IMR-90 (cell line): Measurements from ENCODE around the gene C9orf152. TPM values are rescaled to one million over a fixed set of nuclear protein-coding genes. Genes with fewer than 3 reads are reported as not detected.
A peak's percentile ranks its signal among the peaks of the same experiment; 100 is the strongest.

Source experiments
- ATAC-seq: fragments of 200-7000 bp; cut with Tn5 transposase; 2 replicates; pipeline ENCODE4 v1.9.1; 2020; ENCODE audit warnings: low read depth, mild to moderate bottlenecking, moderate library complexity
- BruUV-seq: library from RNA; stranded (reverse); fragments of 400-500 nt; replicated peaks from 2 replicates; lab custom pipeline; 2021; lab: Mats Ljungman, UMichigan
- CTCF ChIA-PET: fragments of 300-600 bp; formaldehyde crosslinking; extraction: SDS; loops from one replicate; lab custom pipeline; 2021; ENCODE audit warnings: antibody characterized with exemption; lab: Yijun Ruan, JAX
- POLR2A ChIA-PET: fragments of 300-600 bp; sonication (Branson Sonifier 250); formaldehyde crosslinking; loops from one replicate; lab custom pipeline; 2022; ENCODE audit warnings: antibody characterized with exemption; ENCODE audit not compliant: unreplicated experiment; lab: Charles Lee
- DNase-seq: peaks from one replicate; pipeline ENCODE4 v3.0.0; 2013
- H2AFZ ChIP-seq: replicated peaks from 2 replicates; pipeline ENCODE3; 2013; ENCODE audit warnings: low read length, mild to moderate bottlenecking; ENCODE audit not compliant: poor library complexity
- H2AK5ac ChIP-seq: 2 replicates; pipeline ENCODE4 v1.6.1; 2013; ENCODE audit warnings: low read depth, low read length, inconsistent platforms
- H2AK9ac ChIP-seq: replicated peaks from 2 replicates; pipeline ENCODE3; 2013; ENCODE audit warnings: mild to moderate bottlenecking, low read depth, low read length, moderate library complexity; ENCODE audit not compliant: poor library complexity
- H2BK120ac ChIP-seq: 2 replicates; pipeline ENCODE4 v1.6.1; 2013; ENCODE audit warnings: low read depth, low read length, inconsistent platforms
- H2BK15ac ChIP-seq: 3 replicates; pipeline ENCODE4 v1.6.1; 2013; ENCODE audit warnings: low read depth, low read length, inconsistent platforms
- H2BK20ac ChIP-seq: 2 replicates; pipeline ENCODE4 v1.6.1; 2013; ENCODE audit warnings: low read depth, mild to moderate bottlenecking, inconsistent platforms, low read length, moderate library complexity
- H2BK5ac ChIP-seq: 2 replicates; pipeline ENCODE4 v1.6.1; 2013; ENCODE audit warnings: mild to moderate bottlenecking, low read depth, low read length, inconsistent platforms; ENCODE audit not compliant: poor library complexity, severe bottlenecking
- H3K14ac ChIP-seq: replicated peaks from 2 replicates; pipeline ENCODE4 v1.6.1; 2013; ENCODE audit warnings: low read depth, low read length, inconsistent platforms
- H3K18ac ChIP-seq: 2 replicates; pipeline ENCODE4 v1.6.1; 2013; ENCODE audit warnings: low read depth, low read length, control low read depth
- H3K23ac ChIP-seq: 2 replicates; pipeline ENCODE4 v1.6.1; 2013; ENCODE audit warnings: low read depth, low read length, inconsistent platforms
- H3K27ac ChIP-seq: 2 replicates; pipeline ENCODE4 v1.5.1; 2013; ENCODE audit warnings: mild to moderate bottlenecking, control low read depth, low read length; ENCODE audit not compliant: insufficient read depth
- H3K27me3 ChIP-seq: 2 replicates; pipeline ENCODE4 v1.6.1; 2013; ENCODE audit warnings: low read length; ENCODE audit not compliant: control insufficient read depth, insufficient read depth
- H3K36me3 ChIP-seq: 2 replicates; pipeline ENCODE4 v1.6.1; 2013; ENCODE audit warnings: low read length, mixed read lengths; ENCODE audit not compliant: control insufficient read depth, insufficient read depth
- H3K4ac ChIP-seq: 2 replicates; pipeline ENCODE4 v1.6.1; 2013; ENCODE audit warnings: low read depth, low read length, inconsistent platforms
- H3K4me1 ChIP-seq: 2 replicates; pipeline ENCODE4 v1.6.1; 2013; ENCODE audit warnings: low read length, mixed read lengths; ENCODE audit not compliant: control insufficient read depth, insufficient read depth
- H3K4me2 ChIP-seq: 2 replicates; pipeline ENCODE4 v1.6.1; 2013; ENCODE audit warnings: low read depth, mild to moderate bottlenecking, control low read depth, low read length, moderate library complexity
- H3K4me3 ChIP-seq: 2 replicates; pipeline ENCODE4 v1.5.1; 2013; ENCODE audit warnings: low read depth, mild to moderate bottlenecking, control low read depth, low read length, moderate library complexity; ENCODE audit not compliant: insufficient read depth
- H3K56ac ChIP-seq: 2 replicates; pipeline ENCODE4 v1.6.1; 2013; ENCODE audit warnings: low read length, inconsistent platforms; ENCODE audit not compliant: insufficient read depth; ENCODE audit errors: extremely low read depth
- H3K79me1 ChIP-seq, 2 experiments: 2 replicates each; pipeline ENCODE4 v1.6.1; 2013; ENCODE audit warnings: low read length in 2 of 2, inconsistent platforms in 1 of 2, low read depth in 1 of 2
- H3K9ac ChIP-seq: 2 replicates; pipeline ENCODE4 v1.6.1; 2013; ENCODE audit warnings: low read depth, low read length, control low read depth
- H3K9me1 ChIP-seq: 2 replicates; pipeline ENCODE4 v1.6.1; 2013; ENCODE audit warnings: low read length, inconsistent platforms; ENCODE audit not compliant: insufficient read depth
- H3K9me3 ChIP-seq: 2 replicates; pipeline ENCODE4 v1.6.1; 2013; ENCODE audit warnings: low read length; ENCODE audit not compliant: control insufficient read depth, insufficient read depth
- H4K20me1 ChIP-seq: 2 replicates; pipeline ENCODE4 v1.6.1; 2013; ENCODE audit warnings: low read length, inconsistent platforms; ENCODE audit not compliant: insufficient read depth
- H4K5ac ChIP-seq: 2 replicates; pipeline ENCODE4 v1.6.1; 2013; ENCODE audit warnings: mild to moderate bottlenecking, low read depth, low read length, control low read depth
- H4K8ac ChIP-seq, 2 experiments: 2 replicates each; pipeline ENCODE4 v1.6.1; 2013; ENCODE audit warnings: low read depth in 2 of 2, low read length in 2 of 2, control low read depth in 1 of 2, inconsistent platforms in 1 of 2
- H4K91ac ChIP-seq: 2 replicates; pipeline ENCODE4 v1.6.1; 2013; ENCODE audit warnings: low read depth, low read length, inconsistent platforms; ENCODE audit not compliant: insufficient read depth
- BHLHE40 ChIP-seq: fragments of 150-350 bp; IDR thresholded peaks from 2 replicates; pipeline ENCODE4 v1.6.1; 2016; ENCODE audit warnings: mild to moderate bottlenecking, low read depth, low read length
- CHD1 ChIP-seq: IDR thresholded peaks from 2 replicates; pipeline ENCODE4 v1.6.1; 2012; ENCODE audit warnings: low read depth, low read length, improper control_type of control experiment
- ELK1 ChIP-seq: fragments of 150-350 bp; IDR thresholded peaks from 2 replicates; pipeline ENCODE4 v1.6.1; 2016; ENCODE audit warnings: low read depth, mild to moderate bottlenecking, low read length, moderate library complexity, borderline replicate concordance
- RCOR1 ChIP-seq: IDR thresholded peaks from 2 replicates; pipeline ENCODE4 v1.6.1; 2012; ENCODE audit warnings: mild to moderate bottlenecking, low read length, improper control_type of control experiment; ENCODE audit not compliant: insufficient replicate concordance
- RFX5 ChIP-seq: IDR thresholded peaks from 2 replicates; pipeline ENCODE4 v1.8.0; 2012; ENCODE audit warnings: low read depth, mild to moderate bottlenecking, low read length, moderate library complexity
- WGBS, 2 experiments: methylation state at CpG; one replicate each; pipeline versions ENCODE4 v1.1.5 to v1.1.7; 2013; ENCODE audit warnings: missing lambda C conversion rate in 2 of 2; ENCODE audit not compliant: insufficient read length in 1 of 2; ENCODE audit errors: extremely low coverage in 2 of 2; 5-methylcytosine and 5-hydroxymethylcytosine counted together
- dilution Hi-C: fragments of 300-500 bp; cut with HindIII; formaldehyde crosslinking; loops from one replicate; pipeline ENCODE4 v1.14.3; 2018; ENCODE audit warnings: low sequenced_read_pairs; ENCODE audit not compliant: unreplicated experiment
- in situ Hi-C: fragments of 300-500 bp; cut with MboI; formaldehyde crosslinking; loops from 3 replicates; pipeline ENCODE4 v1.14.3; 2019; ENCODE audit warnings: low sequenced_read_pairs, inconsistent platforms, mixed read lengths
- intact Hi-C: fragments of 100-400 bp; cut with micrococcal nuclease; formaldehyde crosslinking; loops from 2 replicates; pipeline ENCODE4 v1.10.0; 2022
- polyA plus RNA-seq, 3 experiments: library from polyadenylated mRNA; depleted of rRNA; stranded (reverse); fragments of >200 nt; gene quantifications; 2 replicates each; pipeline ENCODE4 v1.2.3, GENCODE V29; 2012; ENCODE audit warnings: low replicate concordance in 1 of 3
- total RNA-seq: library from RNA; depleted of rRNA; stranded (reverse); fragments of >200 nt; gene quantifications from 2 replicates; pipeline ENCODE4 v1.2.3, GENCODE V29; 2012

The C9orf152 gene
- total and polyA plus RNA-seq, 2 of the 4 experiments (the other 2 are of a cell fraction): not detected

DNA sequence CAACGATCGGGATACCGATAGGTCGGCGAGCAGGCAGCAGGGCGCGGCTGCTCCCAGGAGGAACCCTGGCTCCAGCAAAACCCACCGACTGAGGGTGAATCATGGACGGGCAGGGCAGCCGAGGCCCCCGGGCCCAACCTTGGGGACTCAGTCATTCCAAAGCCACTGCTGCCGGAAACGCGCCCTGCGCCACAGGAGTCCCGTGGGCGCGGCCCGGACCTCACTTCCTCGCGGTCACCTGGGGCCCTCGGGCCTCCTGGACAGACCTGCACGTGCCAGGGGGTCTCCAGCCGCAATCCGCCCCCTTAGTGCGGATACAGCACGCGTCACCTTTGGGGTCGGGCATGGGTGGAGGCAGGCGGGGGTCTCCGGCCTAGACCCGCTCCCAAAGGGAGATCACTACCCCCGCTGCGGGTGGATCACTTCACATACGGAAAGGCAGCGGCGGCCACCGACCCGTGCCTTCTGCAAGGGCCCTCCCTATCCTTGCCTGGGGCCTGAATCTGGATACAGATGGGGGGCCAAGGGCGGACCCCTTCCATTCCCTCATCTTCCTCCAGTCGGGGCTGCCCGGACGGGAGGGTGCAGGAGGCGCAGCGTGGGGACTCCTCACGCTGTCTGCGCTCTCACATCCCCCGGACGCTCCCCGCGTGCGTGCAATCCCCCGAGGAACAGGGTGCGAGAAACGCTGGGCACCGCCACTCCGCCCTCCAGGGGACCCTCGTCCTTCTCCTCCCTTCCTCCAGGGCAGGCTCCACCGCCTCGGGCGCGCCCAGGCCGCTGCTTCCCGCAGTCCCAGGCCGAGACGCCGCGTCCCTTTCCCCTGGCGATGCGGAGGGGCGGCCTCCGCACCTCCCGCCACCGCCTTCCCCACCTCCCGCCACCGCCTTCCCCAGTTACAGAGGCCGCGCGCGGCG, 47.8 kb upstream of the C9orf152 start:
- Histone ChIP-seq H2AK5ac (peak overlapping the region; percentile 79), H2BK15ac (no peak overlapping the region; the same call in 2 of the 3 replicates), H3K27ac (peak overlapping the region; percentile 85), H3K9me3 (no peaks in the 10 kb centered on the region), H3K36me3 (no peaks in the 10 kb centered on the region), H3K18ac (peak overlapping the region; percentile 46; the same call in 1 of the 2 replicates), H3K4me2 (peak overlapping the region; percentile 84), H3K56ac (peak overlapping the region; percentile 62; the same call in 1 of the 2 replicates), H2AK9ac (peak overlapping the region; percentile 97), H3K4ac (peak overlapping the region; percentile 82), H2AFZ (peak overlapping the region; percentile 95), H3K4me1 (peaks cover 10% of the 10 kb centered on the region), H4K5ac (peak overlapping the region; percentile 43; the same call in 1 of the 2 replicates), H2BK20ac (no peak overlapping the region), H3K23ac (peak overlapping the region; percentile 84), H3K9me1 (peaks cover 6% of the 10 kb centered on the region; the same call in 1 of the 2 replicates), H4K20me1 (peaks cover 48% of the 10 kb centered on the region), H3K14ac (peak overlapping the region; percentile 84), H4K91ac (peak overlapping the region; percentile 78), H2BK5ac (peak overlapping the region; percentile 88), H2BK120ac (peak overlapping the region; percentile 60; the same call in 1 of the 2 replicates), H4K8ac (peak overlapping the region; percentile 72 to 89; a peak in 3 of 4 replicates), H3K4me3 (peak overlapping the region; percentile 71), H3K27me3 (no peaks in the 10 kb centered on the region), H3K9ac (peak overlapping the region; percentile 90), H3K79me1 (peaks cover 7 to 48% of the 10 kb centered on the region in 2 experiments; a peak in 2 of 4 replicates)
- DNase-seq (peak; percentile 47), ATAC-seq (peak; percentile 30)
- no TSS peak for BruUV-seq
- dilution Hi-C loops (no loop called here), in situ Hi-C loops (no loop called here), intact Hi-C loops (loop anchor here (5.0 to 10.0 kb wide), 6 partner anchors 97 to 367 kb away; partner anchors contain the start of gene SVEP1)
- CTCF ChIA-PET: no interaction called here
- TF ChIP-seq RCOR1 (peak; percentile 24), RFX5 (no peak), CHD1 (0 out of 2 replicates have a peak, but pooled peaks have one; percentile 2), ELK1 (no peak), BHLHE40 (peak; percentile 77)
- POLR2A ChIA-PET: interaction anchor here (0.6 to 0.8 kb wide), 4 partner anchors 202 to 1376 kb away, joined by 3 to 22 read pairs (median 10); partner anchors contain the start of gene DNAJC25
- WGBS, 2 experiments: 1% methylated on average over 24 of the region's 81 CpGs; no CpG with 5 or more reads in 1 of the 2 experiments
